Activated CD8-positive, alpha-beta memory T cell treated with anti-CD3 and anti-CD28 coated beads, Interleukin-2, amount 50 U/mL, for 4 hours (primary cell): ENCODE data around the gene CA5A.

Experiments used
- DNase-seq: peaks from one replicate; pipeline ENCODE4 v3.0.0-alpha.2; 2020

The CA5A gene

DNA sequence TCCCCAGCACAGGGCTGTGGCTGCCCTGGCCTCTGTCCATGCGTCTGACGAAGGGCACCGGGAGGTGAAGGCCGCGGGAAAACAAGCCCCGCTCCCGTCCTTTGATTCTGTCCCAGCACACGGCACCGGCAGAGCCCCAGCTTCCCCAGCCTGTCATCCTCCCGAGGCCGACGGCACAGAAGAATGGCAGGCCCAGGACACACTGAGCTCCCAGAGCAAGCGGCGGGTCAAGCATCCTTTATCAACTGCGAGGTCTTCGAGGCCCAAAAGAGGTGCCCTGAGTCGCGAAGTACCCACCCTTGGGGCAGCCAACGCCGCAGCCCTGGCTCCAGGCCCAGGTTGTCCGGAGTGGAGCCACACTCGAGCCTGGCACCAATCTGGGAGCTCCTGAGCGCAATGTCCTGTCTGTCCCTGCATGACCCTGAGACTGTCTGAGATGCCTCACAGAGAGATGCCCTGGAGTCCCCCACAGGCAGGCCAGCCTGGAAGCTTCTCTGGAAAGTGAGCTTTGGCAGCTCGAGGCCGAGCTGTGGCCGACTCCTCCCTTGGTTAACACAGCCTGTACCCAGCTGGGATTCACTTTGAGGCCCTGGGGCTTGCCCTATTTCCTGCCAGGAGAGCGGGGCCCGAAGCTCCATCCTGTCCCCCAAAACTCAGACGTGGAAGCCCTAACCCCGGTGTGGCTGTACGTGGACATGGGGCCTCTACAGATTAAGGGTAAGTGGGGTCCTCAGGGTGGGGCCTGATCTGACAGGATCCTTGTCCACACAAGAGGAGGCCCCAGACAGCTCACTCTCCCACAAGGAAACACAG, 90.3 kb downstream of the CA5A start:
- DNase-seq, result no peak

DNA sequence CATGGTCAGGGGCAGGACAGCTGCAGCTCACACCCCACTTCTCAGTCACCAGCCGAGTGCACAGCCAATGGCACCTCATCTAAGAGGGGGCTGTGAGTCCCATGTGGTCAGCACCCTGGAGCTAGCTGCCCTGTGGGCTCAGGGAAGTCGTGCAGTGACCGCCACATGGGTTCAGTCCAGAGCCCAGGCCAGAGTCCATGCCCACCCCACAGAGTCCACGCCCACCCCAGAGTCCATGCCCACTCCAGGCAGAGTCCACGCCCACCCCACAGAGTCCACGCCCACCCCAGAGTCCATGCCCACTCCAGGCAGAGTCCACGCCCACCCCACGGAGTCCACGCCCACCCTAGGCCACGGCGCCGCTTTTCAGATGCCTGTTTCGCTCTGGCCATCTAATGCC, 91.1 kb downstream of the CA5A start:
- no peak for DNase-seq

GRCh38 chr16:87844809-87845208, 91.5 kb downstream of the CA5A start:
- DNase-seq, result no peak

- no peak for DNase-seq
These were observed 92.1 kb downstream of the CA5A start for GRCh38 chr16:87844120-87844733.

- DNase-seq, result no peak
These were observed 92.6 kb downstream of the CA5A start for GRCh38 chr16:87843678-87844105.

DNA sequence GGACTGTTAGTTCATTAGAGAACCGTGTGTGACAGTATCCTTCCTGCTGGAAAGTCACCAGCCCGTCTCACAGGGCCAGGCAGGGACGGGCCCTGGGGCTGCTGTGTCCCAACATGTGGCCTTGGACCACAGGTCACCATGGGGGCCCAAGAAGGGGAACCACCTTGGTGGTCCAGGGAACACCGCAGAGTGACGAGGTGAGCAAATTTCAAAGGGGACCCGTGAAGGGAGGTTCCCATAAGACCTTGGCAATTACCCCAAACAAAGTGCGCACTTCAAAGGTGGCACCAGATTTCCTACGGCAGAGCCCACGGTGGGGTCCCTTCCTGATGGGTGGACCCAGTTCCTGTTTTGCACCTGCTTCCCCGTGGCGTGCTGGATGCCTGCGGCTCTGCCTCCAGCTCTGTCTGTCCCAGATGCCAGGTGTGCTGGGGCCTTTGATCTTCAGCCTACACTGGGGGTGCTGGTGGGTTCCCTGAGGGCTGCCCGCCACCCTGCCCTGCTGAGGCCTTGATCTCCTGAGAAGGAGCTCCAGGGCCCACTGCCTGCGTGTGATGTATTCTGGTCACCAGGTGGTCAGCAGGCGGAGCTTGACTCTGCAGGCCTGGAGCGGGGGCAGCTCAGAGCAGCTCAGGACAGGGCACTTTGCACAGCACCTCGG, 94.0 kb downstream of the CA5A start:
- DNase-seq, result no peak

GRCh38 chr16:87841340-87842208, 94.8 kb downstream of the CA5A start:
- DNase-seq, result no peak

GRCh38 chr16:87840271-87840978, 95.9 kb downstream of the CA5A start:
- DNase-seq, result no peak

DNA sequence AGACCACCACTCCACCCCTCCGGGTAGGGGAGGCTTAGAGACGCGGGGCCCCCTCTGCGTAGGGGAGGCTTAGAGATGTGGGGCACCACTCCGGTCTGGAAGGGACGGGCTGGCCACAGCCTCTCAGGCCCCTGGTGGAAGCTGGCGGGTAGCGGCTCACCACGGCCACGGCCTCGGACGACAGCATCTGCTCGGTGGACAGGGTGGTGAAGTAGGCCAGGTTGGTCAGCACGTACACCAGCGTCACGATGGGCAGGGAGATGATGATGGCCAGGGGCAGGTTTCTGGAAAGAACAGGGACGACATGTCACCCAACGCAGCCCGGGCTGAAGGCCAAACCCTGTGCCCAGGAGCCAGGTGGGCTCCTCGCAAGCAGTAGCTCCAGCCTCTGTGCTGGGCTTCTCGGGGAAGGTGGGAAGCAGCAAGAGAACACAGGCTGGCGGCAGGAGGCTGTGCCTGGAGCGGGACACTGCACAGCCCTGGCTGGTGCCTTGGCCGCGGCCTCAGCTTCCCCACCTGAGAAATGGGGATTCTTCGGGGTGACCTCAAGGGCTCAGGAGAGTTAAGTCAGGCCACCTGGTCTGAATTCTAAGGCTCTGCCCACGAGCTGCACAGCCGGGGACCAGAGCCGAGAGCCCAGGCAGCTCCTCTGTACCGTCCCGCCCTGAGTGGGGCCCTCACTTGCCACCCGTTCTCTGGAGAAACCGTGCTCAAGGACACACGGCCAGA, 96.6 kb downstream of the CA5A start:
- DNase-seq, result no peak

DNA sequence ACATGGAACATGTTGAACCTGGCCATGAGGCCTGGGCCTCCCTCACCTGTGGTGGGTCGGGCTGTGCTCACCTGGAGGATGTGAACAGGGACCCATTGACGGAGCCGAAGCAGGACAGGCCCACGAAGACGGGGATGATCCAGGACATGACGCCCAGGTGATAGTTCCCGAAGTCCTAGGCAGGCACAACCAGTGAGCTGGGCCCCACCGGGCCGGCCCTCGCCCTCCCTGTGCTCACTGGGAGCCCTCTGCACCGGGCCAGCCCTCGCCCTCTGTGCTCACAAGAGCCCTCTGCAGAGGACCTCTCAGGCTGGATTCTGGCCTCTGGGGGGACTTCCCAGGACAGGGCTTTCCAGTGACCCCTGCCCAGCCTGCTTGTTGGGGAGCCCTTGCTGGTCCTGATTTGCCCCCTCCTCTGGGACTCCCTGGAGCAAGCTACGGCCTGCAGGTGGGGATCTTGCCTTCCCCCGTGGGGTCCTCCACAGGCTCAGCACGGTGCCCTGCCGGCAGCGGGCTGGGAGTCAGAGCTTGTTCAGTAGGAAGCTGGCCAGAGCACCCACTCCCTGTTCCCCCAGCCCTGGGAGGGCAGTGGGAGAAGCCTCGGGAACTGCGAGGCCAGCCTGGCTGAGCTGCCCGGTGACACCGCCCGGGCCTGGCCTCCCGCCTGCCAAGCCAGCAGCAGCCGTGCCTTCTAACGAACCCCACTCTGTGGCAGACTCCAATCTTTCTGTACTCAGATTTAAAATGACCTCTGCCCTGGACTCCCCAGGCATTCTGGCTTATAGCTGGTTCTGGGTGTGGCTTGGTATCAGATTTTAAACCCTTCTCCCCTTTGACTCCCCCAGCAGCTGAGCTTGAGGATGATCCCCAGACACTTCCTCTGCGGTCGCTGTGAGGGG, 97.4 kb downstream of the CA5A start:
- DNase-seq, result no peak
